HG03469 (cell line): ENCODE results near the gene OSTN.
A peak's percentile ranks its signal among the peaks of the same experiment; 100 is the strongest.
"Not testable (repeated sequence)": the region's sequence is repeated elsewhere in the genome, so short reads cannot be mapped to it uniquely, and the experiment has no call there.

Experiments used
- ATAC-seq: cut with Tn5 transposase; IDR thresholded peaks from one replicate; pipeline ENCODE4 v1.9.1; 2021; ENCODE audit warnings: mild to moderate bottlenecking, moderate library complexity, moderate number of reproducible peaks; ENCODE audit not compliant: unreplicated experiment

OSTN gene

GRCh38 chr3:191262650-191263049 is 63.6 kb downstream of the OSTN start:
- peak; percentile 36 for ATAC-seq

GRCh38 chr3:191263365-191263764 is 64.3 kb downstream of the OSTN start:
- ATAC-seq, result peak; percentile 88

GRCh38 chr3:191263850-191264249 is 64.8 kb downstream of the OSTN start:
- peak; percentile 21 for ATAC-seq

- no peak for ATAC-seq
Measured at GRCh38 chr3:191268737-191269136, 69.7 kb downstream of the OSTN start.

- ATAC-seq, result peak; percentile 64
Measured at GRCh38 chr3:191269289-191270085, 70.4 kb downstream of the OSTN start.

GRCh38 chr3:191275244-191275643 is 76.2 kb downstream of the OSTN start:
- ATAC-seq, result not testable (repeated sequence)

- ATAC-seq, result no peak
Measured at GRCh38 chr3:191275751-191276150, 76.7 kb downstream of the OSTN start.

GRCh38 chr3:191280111-191280510 is 81.1 kb downstream of the OSTN start:
- ATAC-seq, result no peak

- ATAC-seq, result no peak
Measured at GRCh38 chr3:191280882-191281281, 81.8 kb downstream of the OSTN start.

GRCh38 chr3:191282251-191283185 is 83.5 kb downstream of the OSTN start:
- no peak for ATAC-seq

- ATAC-seq, result no peak
Measured at GRCh38 chr3:191283400-191283799, 84.4 kb downstream of the OSTN start.

- peak; percentile 91 for ATAC-seq
Measured at GRCh38 chr3:191290311-191291025, 91.4 kb downstream of the OSTN start.

GRCh38 chr3:191292243-191293015 is 93.4 kb downstream of the OSTN start:
- no peak for ATAC-seq

GRCh38 chr3:191294291-191294690 is 95.2 kb downstream of the OSTN start:
- no peak for ATAC-seq

GRCh38 chr3:191296041-191296541 is 97.0 kb downstream of the OSTN start:
- ATAC-seq, result peak; percentile 89

GRCh38 chr3:191298846-191299245 is 99.8 kb downstream of the OSTN start:
- no peak for ATAC-seq

GRCh38 chr3:191300422-191300821 is 101.4 kb downstream of the OSTN start:
- ATAC-seq, result no peak

- peak; percentile 63 for ATAC-seq
Measured at GRCh38 chr3:191301017-191301416, 102.0 kb downstream of the OSTN start.

- ATAC-seq, result no peak
Measured at GRCh38 chr3:191301782-191302411, 102.9 kb downstream of the OSTN start.

- ATAC-seq, result no peak
Measured at GRCh38 chr3:191302451-191302850, 103.4 kb downstream of the OSTN start.
